ENCODE results near the gene OR2F2. TPM values are rescaled to one million over a fixed set of nuclear protein-coding genes. Genes with fewer than 3 reads are reported as not detected.

Gene OR2F2
- total RNA-seq, 1 donor from 2014 or later: not detected

- intact Hi-C loops (cut with micrococcal nuclease): no loop called here
- TF ChIP-seq CTCF (IDR thresholded peaks at IDR 0.05; ENCODE audit: borderline replicate concordance): no peak
- no peaks in the 10 kb centered on the region for H3K4me1 ChIP-seq
- no peak for DNase-seq
- peaks cover 36% of the 10 kb centered on the region for H3K9me3 ChIP-seq (replicated peaks)
- H3K4me3 ChIP-seq: no peak overlapping the region
- H3K27me3 ChIP-seq (ENCODE audit: low read depth): no peaks in the 10 kb centered on the region
- H3K27ac ChIP-seq (replicated peaks): no peak overlapping the region
- peaks cover 12% of the 10 kb centered on the region for H3K36me3 ChIP-seq
These were observed 43.6 kb upstream of the OR2F2 start for GRCh38 chr7:143891457-143891856.

- Histone ChIP-seq H3K27me3 (ENCODE audit: low read depth) (no peaks in the 10 kb centered on the region), H3K4me1 (no peaks in the 10 kb centered on the region), H3K4me3 (no peak overlapping the region), H3K36me3 (peaks cover 12% of the 10 kb centered on the region), H3K9me3 (replicated peaks) (peaks cover 36% of the 10 kb centered on the region), H3K27ac (replicated peaks) (no peak overlapping the region)
- DNase-seq: no peak
- intact Hi-C loops (cut with micrococcal nuclease): no loop called here
- no peak for TF ChIP-seq CTCF (IDR thresholded peaks at IDR 0.05; ENCODE audit: borderline replicate concordance)
These were observed 42.3 kb upstream of the OR2F2 start for GRCh38 chr7:143892527-143893300.

GRCh38 chr7:143896667-143897066 is 38.4 kb upstream of the OR2F2 start:
- no peaks in the 10 kb centered on the region for H3K36me3 ChIP-seq
- H3K27me3 ChIP-seq (ENCODE audit: low read depth): no peaks in the 10 kb centered on the region
- peaks cover 26% of the 10 kb centered on the region for H3K4me1 ChIP-seq
- H3K27ac ChIP-seq (replicated peaks): no peak overlapping the region
- no peak for DNase-seq
- intact Hi-C loops (cut with micrococcal nuclease): no loop called here
- H3K9me3 ChIP-seq (replicated peaks): peaks cover 23% of the 10 kb centered on the region
- no peak overlapping the region for H3K4me3 ChIP-seq
- no peak for TF ChIP-seq CTCF (IDR thresholded peaks at IDR 0.05; ENCODE audit: borderline replicate concordance)

- H3K9me3 ChIP-seq (replicated peaks): peaks cover 6% of the 10 kb centered on the region
- H3K27me3 ChIP-seq (ENCODE audit: low read depth): no peaks in the 10 kb centered on the region
- H3K36me3 ChIP-seq: no peaks in the 10 kb centered on the region
- H3K27ac ChIP-seq (replicated peaks): no peak overlapping the region
- DNase-seq: no peak
- H3K4me1 ChIP-seq: peaks cover 34% of the 10 kb centered on the region
- no peak for TF ChIP-seq CTCF (IDR thresholded peaks at IDR 0.05; ENCODE audit: borderline replicate concordance)
- H3K4me3 ChIP-seq: no peak overlapping the region
- intact Hi-C loops (cut with micrococcal nuclease): no loop called here
These were observed 36.2 kb upstream of the OR2F2 start for GRCh38 chr7:143898810-143899209.

- Histone ChIP-seq H3K4me3 (peak overlapping the region; percentile 83), H3K36me3 (no peaks in the 10 kb centered on the region), H3K9me3 (replicated peaks) (peaks cover 6% of the 10 kb centered on the region), H3K4me1 (peaks cover 40% of the 10 kb centered on the region), H3K27me3 (ENCODE audit: low read depth) (no peaks in the 10 kb centered on the region), H3K27ac (replicated peaks) (peak overlapping the region; percentile 93)
- no peak for TF ChIP-seq CTCF (IDR thresholded peaks at IDR 0.05; ENCODE audit: borderline replicate concordance)
- DNase-seq: no peak
- intact Hi-C loops (cut with micrococcal nuclease): no loop called here
These were observed 34.7 kb upstream of the OR2F2 start for GRCh38 chr7:143900230-143900766.

Data from left ventricle myocardium inferior (tissue), 1 donor.